Stimulated activated CD8-positive, alpha-beta memory T cell treated with anti-CD3 and anti-CD28 coated beads, Interleukin-7, amount 100 ng/mL, for 4 hours (primary cell): Measurements from ENCODE around the gene TMEM229B.

ENCODE experiments used
- DNase-seq, 2 donors: peaks; one replicate each; pipeline ENCODE4 v3.0.0-alpha.2; 2020; ENCODE audit warnings: low read depth in 2 of 2

TMEM229B gene

DNA sequence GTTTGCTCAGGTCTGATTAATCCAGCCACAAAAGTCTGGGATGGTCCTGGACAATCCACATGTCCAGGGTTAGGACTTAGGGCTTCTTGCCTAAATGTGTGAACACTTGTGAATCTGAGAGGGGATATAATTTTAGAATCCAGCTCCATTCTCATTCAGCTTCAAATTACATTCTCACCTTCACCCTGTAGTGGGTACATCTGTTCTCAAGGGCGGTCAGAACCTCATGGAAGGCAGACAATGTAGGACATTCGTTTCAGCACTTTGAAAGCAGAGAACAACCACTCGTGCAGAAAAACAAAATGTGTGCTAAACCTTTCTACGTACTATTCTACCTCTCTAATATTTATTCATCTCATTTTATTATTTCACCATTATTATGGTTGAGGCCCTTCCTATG lies 1.2 kb downstream of the TMEM229B start:
- no peak for DNase-seq

DNA sequence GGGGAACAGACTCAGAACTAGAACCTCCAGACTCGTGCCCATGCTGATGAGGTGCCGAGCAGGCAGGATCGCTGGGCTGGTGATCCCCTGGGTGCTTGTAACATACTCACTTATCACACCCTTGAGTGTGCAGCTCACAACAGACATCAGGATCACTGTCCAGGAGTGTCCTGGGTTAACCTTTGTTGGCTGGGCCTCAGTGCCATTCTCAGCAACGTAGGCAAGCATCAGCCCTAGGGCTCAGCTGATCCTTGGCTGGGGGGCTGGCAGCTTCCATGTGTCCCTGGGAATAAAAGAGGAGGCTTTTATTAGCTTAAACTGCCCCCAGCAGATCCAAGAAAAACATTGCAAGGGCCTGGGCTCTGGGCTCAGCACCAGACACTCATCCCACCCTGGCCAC lies 1.6 kb downstream of the TMEM229B start:
- no peak for DNase-seq

DNA sequence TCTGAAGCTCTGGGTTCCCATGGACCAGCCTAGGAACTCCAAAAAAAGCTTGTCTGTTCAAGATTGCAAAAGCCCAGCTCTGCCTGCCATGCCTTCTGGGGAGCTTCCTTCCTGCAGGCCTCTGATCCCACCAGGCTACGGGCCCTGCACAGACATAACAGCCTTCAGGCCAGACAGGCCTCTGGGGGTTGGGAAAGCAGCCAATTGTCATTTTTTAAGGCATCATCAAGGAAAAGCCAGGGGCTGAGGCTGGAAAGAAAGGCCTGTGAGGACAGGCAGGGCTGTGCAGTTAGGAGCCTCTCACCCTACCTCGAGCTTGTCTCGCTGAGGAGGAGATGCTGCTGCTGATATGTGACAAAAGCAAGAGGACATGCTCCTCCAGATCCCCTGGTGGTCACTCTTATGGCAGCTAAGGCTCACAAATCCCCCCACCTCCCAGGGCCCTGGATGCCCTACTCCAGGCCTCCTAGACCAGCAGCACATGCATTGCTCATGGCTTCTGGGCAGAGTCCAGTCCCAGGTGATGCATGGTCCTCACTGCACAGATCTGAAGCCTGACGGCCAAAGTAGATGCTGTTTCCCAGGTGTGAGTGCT lies 2.9 kb downstream of the TMEM229B start:
- DNase-seq = no peak

DNA sequence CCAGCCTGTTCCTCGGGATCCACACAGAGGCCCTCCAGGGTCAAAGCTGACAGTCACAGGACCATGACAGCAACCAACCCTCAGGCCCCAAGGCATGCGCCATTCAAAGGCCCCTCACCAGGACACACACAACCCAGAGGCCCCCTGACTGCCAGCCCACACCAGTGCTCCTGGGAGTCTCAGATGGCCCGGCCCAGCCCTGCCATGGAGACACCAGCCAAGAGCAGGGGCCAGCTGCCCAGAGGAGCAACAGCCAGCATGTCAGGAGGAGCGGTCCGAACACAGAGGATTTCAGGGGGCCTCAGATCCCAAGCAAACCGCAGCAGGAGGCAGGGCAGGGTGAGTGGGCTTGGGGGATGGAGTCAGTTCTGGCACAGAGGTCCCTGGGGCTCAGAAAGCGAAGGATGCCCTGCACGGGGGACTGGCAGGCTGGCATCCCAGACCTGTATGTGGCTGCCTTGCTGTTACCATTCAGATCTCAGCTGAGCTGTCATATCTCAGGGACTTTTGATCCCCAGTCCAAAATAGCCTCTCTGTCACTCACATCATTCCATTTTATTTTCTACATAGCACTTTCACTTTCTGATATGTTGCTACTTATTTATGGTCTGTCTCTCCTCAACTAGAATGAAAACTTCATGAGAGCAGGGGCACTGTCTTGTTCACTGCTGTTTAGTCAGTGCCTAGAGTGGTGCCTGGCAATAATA lies 4.8 kb downstream of the TMEM229B start:
- DNase-seq = no peak

DNA sequence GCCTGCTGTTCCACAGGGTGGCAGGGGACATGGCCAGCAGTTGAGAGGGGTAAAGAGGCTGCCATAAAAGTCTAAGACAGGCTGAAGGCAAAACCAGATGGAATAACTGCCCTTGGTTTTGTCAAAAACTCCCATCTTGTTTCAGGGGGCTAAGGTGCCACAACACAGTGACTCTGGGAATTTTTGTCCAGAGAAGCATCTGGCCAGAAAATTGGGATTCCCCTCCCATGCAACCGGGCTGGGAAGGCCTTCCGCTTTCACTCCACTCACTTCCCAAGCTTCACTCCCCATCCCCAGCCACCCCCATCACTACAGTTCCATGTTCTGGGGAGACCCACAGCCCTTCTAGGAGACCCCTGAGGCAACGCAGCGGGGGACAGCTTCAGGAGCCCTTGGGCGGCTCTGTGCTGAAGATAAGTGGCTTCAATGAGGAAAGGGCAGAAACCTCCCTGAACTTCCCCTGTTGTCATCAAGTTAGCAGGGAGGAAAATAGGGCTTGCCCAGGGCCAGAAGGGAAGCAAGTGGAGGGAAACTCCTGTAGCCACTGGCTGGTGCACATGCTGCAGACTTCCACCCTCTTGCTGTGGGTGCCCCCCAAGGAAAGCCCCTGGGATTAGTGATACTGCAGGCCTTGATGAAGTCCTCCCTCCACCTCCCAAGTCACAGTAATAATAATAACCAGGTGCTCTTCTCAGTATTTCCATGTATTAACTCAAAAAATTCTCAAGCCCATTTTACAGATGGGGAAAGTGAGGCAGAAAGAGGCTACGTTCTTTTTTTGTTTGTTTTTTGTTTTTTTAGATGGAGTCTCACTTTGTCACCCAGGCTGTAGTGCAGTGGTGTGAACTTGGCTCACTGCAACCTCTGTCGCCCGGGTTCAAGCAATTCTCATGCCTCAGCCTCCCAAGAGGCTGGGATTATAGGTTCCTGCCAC lies 6.0 kb downstream of the TMEM229B start:
- no peak for DNase-seq

DNA sequence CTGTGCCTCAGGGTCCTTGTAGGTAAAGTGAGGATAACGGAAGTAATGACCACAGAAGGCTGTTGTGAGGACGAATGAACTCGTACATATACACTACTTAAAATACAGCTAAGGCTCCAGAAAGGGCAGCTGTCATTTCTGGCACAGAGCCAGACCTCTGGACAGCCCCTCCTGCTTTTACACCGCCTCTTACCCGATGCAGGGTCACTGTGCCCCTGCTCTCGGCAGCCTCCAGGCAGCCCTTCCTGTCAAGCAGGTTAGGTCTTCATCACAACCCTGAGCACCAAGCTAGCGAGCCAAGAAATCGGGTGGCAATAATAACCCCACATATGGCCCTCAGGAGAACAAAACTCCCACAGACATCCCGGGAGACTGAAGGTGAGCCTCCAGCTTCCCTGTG lies 8.5 kb downstream of the TMEM229B start:
- no peak for DNase-seq

DNA sequence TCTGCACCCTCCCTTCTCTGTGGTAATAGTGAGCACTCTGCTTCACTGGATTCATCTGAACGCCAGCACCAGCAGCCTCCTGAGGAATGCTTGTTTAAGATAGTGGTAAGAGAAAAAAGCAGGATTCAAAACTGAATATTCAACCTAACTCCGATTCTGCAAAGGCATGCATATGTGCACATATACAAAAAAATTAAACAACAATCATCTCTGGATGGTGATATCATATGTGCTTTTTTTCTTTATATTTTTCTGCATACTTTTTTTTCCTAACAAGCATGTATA lies 9.8 kb downstream of the TMEM229B start:
- DNase-seq = no peak

DNA sequence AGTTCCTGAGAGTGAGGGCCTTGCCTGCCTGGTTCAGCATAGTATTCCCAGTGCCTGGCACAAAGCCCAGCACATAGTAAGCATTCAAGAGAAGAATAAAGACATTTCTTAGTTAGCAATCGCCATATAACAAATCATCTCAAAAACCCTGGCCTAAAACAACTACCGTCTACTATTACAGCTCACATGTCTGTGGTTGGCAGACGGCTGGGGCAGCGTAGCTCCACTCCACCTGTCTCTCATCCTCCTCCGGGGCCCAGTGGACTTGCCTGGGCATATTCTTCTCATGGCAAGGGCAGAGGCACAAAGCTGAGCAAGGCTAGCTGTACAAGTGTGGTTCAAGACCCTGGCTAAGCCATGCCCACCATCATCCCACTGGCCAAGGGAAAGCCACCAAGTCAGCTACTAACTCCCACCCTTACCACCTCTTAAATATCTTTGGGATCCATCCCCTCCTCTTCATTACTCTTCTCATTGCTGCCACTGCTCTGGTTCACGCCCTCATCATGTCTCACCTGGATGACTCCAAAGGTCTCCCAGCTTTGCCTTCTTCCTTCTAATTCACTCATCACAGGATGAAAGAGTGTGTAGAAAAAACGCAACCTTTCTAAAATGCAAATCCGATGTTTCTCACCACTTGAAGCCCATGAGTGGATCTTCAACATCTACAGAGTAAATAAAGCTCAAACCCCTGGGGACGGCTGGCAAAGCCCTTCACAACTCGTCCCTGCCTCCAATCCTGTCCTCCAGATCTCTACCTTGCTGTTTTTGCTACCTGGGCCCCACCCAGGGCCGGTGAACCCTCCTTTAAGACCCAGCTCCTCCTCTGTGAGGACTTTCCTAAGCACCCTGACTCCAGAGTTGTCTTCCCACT lies 10.4 kb downstream of the TMEM229B start:
- no peak for DNase-seq

DNA sequence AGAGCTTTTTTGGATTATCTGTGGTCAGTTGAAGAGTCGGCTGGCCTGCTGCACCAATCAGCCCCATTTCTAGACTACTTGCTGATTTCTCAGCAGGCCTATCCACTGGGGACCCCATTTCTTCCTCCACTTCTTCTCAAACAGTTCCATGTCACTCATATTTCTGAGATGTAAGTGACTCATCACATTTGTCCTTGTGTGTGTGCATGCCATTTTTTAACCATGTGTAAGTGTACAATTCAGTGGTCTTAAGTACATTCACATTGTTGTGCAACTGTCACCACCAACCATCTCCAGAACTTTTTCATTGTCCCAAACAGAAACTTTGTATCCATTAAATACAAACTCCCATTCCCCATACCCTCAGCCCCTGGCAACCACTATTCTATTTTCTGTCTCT lies 14.2 kb downstream of the TMEM229B start:
- DNase-seq = no peak

DNA sequence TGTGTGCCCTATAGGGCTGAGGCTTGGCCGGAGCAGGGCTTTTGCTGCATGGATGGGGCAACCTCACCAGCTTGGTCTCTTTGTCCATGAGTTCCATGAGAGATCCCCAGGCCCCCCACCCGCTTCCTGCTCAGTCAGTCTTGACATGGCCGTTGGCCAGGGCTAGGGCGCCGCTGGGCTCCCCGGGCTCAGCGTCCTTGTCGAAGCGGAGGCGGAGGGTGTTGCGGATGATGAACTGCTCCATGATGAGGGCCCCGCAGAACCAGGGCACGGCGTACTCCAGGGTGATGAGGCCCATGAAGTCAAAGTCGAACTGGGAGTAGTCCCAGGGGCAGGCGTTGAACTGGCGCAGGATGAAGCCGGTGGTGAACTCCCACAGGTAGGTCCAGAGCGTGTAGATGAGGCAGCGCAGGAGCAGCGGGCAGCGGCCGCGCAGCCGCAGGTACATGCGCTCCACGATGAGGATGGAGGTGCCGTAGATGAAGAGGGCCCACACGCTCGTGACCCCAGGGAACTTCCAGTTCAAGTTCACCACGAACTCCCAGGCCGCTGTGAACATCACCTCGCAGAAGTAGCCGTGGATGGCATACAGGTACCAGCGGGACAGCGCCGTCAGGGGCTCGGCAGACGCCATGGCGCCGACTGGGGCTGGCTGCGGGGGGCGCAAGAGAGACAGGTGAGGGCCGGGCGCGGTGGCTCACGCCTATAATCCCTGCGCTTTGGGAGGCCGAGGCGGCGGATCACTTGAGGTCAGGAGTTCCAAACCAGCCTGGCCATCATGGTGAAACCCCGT lies 15.0 kb downstream of the TMEM229B start:
- DNase-seq = no peak

DNA sequence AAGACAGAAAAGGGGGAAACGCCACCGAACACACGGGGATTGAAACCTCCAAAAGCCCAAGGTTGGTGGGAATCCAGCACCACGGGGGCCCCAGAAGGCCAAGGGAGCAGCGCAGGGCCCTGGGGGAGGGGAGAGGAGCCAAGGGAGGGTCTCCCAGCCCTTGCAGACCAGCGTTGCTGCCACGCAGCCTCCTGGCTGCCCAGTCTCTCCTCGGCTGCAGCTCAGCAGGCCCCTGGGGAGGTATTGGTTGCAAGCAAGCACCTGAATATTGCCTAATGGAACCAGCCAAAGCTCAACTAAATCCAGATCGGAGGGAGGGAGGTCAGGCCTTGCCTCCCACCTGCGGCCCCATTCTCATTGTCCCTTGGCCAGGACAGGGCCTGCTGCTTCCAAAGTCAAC lies 15.8 kb downstream of the TMEM229B start:
- DNase-seq = no peak

DNA sequence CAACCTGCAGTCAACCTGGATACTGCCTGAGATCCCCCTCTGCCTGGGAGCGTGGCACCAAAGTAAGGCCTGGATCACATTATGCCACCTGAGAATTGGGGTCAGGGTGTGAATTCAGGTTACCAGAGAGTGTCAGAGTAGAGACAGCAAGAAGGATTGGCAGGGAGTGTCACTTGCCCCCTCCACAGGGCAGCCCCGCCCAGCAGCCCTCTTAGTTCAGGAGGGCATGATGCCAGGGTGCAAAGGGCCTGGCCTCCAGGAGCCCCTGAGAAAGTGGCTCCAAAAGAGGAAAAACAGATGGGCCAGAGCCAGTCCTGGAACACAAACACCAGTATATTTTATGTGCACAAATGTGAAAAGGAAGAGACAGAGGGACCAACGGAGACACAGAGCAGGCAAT lies 18.6 kb downstream of the TMEM229B start:
- DNase-seq = no peak

DNA sequence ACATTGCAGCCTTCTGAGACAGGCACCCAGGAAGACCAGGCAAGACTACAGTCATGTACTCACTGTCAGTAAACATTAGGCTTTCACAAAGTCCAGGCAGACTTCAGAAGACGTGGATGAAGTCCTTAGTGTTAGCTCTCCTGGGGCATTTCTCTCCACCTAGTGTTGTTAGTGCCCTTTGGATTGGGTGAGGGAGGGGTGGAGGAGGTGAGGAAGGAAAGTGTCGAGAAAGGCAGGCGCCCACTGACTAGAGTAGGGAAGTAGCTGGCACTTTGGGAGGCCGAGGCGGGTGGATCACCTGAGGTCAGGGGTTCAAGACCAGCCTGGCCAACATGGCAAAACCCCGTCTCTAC lies 20.2 kb downstream of the TMEM229B start:
- no peak for DNase-seq

DNA sequence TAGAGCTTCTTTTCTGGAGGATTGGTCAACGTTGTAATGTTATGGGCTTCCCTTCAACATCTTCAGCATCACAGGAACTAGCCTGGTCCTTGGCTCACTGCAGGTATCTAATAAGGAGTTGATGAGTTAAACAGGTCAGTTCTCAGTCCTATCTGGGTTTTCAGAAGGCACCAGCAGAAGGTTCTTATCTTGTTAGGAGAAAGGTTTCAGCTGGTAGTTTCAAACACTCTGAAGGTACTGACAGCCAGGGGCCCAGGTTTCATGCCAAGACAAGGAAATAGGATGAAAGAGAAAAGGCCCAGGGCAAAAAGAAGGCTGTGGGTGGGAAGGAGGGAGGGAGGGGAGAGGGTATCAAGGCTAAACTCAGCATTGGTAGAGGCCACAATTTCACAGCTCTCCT lies 21.4 kb downstream of the TMEM229B start:
- DNase-seq = no peak

DNA sequence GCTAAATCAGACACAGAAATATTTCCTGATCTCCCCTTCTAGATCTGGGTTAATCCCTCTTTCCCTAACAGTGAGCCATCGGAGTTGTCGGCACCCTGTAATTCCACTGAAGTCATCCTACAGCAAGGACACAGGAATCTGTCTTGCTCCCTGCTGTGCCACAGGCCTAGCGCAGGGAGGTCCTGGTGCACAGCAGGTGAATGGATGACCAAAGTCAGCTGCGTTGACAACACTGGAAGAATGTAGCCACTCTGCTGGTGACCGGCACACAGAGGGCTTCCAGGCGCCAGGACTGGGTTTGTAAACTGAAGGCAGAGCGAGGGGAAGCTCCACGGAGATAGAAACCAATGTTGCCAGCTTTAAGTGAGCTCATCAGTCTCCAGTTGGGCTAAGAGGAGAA lies 23.6 kb downstream of the TMEM229B start:
- no peak for DNase-seq

DNA sequence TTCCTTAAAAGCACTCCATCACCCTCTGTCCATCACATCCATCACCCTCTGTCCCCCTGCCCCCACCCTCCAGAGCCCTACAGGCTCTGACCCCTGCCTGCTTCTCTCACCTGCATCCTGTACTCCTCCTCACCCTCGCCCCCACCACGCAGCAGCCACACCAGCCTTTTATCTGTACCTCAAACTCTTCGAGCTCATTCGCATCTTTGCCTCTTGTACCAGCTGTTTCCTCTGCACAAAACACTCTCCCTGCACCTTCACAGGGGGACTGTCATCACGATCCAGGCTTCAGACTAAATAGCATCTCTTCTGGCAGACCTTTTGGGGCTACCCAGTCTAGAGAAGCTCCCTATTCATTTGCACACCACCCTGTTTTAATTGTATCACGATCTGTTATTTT lies 24.1 kb downstream of the TMEM229B start:
- no peak for DNase-seq

DNA sequence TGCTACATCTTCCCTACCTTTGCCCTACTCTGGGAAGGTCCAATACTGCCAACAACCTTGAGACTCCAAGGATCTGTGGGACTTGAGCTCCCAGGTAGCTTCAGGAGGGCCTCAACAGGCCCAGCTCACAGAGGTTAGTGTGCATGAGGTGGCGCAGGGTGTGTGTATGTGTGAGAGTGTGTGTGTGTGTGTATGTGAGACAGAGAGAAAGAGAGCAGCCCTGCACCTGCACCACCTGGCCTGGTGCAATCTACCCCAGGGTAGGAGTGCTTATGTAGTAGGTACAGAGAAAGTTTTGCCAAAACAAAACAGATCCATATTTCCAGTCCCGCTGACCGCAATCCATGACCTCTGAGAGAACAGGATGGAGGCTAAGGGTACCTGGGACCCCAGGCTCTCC lies 24.6 kb downstream of the TMEM229B start:
- DNase-seq = no peak

DNA sequence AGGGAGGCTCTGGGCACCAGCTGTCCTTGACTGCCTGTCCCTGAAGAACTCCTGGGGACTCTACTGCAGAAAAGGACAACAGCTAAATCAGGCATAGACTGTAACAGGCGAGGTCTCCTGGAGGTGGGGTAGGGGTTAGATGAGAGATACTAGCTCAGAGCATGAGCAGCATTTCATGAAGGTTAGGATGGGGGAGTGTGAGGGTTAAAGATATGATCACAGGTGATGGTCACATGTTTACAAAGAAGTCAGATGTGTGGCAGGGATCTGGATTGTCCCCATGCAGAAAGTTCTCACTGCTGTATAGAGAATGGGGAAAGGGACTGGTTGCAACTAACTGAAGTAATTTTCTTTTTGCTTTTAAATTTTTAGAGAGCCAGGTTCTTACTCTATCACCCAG lies 26.5 kb downstream of the TMEM229B start:
- DNase-seq = no peak

DNA sequence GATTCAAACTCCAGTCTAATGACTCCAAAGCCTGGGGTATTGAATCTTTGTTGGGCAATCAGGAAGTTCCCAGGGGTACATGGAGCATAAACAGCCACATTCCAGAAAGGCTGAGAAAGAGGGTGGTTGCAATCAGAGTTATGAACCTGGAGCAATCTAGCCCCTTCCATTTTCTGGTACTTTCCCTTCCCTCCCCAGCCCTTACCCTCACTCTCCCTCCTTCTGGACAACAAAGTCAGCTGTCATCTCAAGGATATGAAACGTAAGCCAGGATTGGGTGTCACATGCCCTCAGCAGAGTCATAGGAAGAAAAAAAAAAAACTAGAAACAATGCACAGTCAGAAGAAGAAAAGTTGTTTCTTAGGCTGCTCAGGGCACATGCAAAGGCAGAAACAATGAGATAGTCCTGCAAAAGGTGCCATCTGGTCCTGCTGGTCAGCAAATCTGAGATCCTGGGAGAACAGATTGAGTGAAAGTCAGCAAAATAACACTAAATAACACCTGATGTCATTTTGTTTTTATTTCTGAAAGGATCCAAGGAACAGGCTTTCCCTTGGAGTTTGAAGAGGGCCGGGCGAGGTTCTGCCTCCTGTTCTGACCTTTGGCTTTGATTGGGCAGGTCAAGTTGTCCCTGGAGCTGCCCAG lies 27.1 kb downstream of the TMEM229B start:
- DNase-seq = no peak

DNA sequence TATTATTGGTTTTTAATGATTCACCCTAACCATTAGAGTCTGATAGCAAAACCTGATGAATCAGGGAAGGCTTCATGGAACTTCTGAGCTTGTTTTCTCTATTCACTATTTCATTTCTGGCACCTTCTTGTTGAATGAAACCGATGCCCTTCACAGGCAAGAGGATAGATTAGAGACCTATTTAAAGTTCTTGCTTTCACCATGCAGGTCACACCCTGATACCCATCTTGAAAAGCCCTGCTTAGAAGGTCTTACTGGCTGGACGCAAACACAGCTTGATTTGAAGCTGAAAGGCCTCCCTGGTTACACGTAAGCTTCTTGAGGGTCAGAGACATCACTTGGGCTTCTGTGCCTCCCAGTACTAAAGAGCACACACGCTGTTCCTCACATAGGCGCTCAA lies 29.2 kb downstream of the TMEM229B start:
- no peak for DNase-seq

DNA sequence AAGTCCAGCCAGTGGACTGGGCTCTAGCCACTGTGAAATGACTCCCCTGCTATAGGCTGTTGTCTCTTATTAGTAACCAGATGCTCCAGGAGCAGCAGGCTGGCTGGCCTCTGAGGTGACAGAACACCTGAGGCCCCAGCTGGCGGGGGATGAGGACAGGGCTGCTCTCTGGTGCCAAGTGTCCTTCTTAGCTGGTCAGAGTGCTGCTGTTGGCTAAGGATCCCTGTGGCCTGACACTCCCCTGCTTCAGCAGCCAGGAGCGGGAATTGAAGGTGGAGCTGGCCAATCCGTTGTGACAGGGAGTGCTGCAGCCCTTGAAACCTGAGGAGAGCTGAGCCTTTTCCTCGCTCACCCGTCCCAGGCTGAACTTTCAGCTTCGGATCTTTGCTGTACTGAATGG lies 30.7 kb downstream of the TMEM229B start:
- no peak for DNase-seq
